CD8-positive, alpha-beta memory T cell (primary cell): ENCODE results near the gene IPPK. TPM values are rescaled to one million over a fixed set of nuclear protein-coding genes. Genes with fewer than 3 reads are reported as not detected.

Experiments used
- CTCF ChIA-PET: fragments of 350-600 bp; sonication (Branson Sonifier 250); formaldehyde crosslinking; loops from one replicate; lab custom pipeline; 2021; ENCODE audit warnings: antibody characterized with exemption; lab: Charles Lee
- POLR2A ChIA-PET: fragments of 350-600 bp; sonication (Branson Sonifier 250); formaldehyde crosslinking; loops from one replicate; lab custom pipeline; 2021; ENCODE audit warnings: antibody characterized with exemption; lab: Charles Lee
- DNase-seq, 5 donors: peaks; one replicate each; pipeline versions ENCODE4 v3.0.0 to v3.0.0-alpha.2; 2020 to 2022; ENCODE audit warnings: mixed read lengths in 1 of 5
- H3K27ac ChIP-seq: one replicate; pipeline ENCODE4 v1.7.0; 2013; ENCODE audit warnings: low read depth, mild to moderate bottlenecking, low read length, moderate library complexity
- H3K27me3 ChIP-seq: 2 replicates; pipeline ENCODE4 v1.7.0; 2013; ENCODE audit warnings: low read length, mild to moderate bottlenecking; ENCODE audit not compliant: insufficient read depth, poor library complexity, severe bottlenecking
- H3K36me3 ChIP-seq: 2 replicates; pipeline ENCODE4 v1.7.0; 2013; ENCODE audit warnings: mild to moderate bottlenecking, low read length, moderate library complexity; ENCODE audit not compliant: insufficient read depth
- H3K4me1 ChIP-seq: 2 replicates; pipeline ENCODE4 v1.7.0; 2013; ENCODE audit warnings: mild to moderate bottlenecking, low read length, moderate library complexity; ENCODE audit not compliant: insufficient read depth
- H3K4me3 ChIP-seq: 2 replicates; pipeline ENCODE4 v1.7.0; 2013; ENCODE audit warnings: mild to moderate bottlenecking, low read length
- H3K9me3 ChIP-seq: 2 replicates; pipeline ENCODE4 v1.7.0; 2013; ENCODE audit warnings: mild to moderate bottlenecking, low read length
- H3K27ac Mint-ChIP-seq, 8 donors: one replicate each; pipeline ENCODE4 v1.8.0; 2020 to 2021; ENCODE audit warnings: mixed read lengths in 8 of 8, mild to moderate bottlenecking in 6 of 8, inconsistent platforms in 3 of 8, moderate library complexity in 3 of 8
- H3K27me3 Mint-ChIP-seq, 2 donors: one replicate each; pipeline ENCODE4 v1.8.0; 2020 to 2021; ENCODE audit warnings: mixed read lengths in 2 of 2, mild to moderate bottlenecking in 1 of 2, moderate library complexity in 1 of 2
- H3K36me3 Mint-ChIP-seq, 3 donors: one replicate each; pipeline ENCODE4 v1.8.0; 2020 to 2021; ENCODE audit warnings: mixed read lengths in 3 of 3, inconsistent platforms in 1 of 3, mild to moderate bottlenecking in 1 of 3
- H3K4me1 Mint-ChIP-seq, 3 donors: one replicate each; pipeline ENCODE4 v1.8.0; 2020 to 2021; ENCODE audit warnings: mixed read lengths in 3 of 3, inconsistent platforms in 1 of 3, mild to moderate bottlenecking in 1 of 3
- H3K4me3 Mint-ChIP-seq, 7 donors: one replicate each; pipeline ENCODE4 v1.8.0; 2020 to 2021; ENCODE audit warnings: mixed read lengths in 7 of 7, mild to moderate bottlenecking in 6 of 7, moderate library complexity in 4 of 7, inconsistent platforms in 2 of 7
- H3K9me3 Mint-ChIP-seq, 5 donors: one replicate each; pipeline ENCODE4 v1.8.0; 2020 to 2022; ENCODE audit warnings: mixed read lengths in 5 of 5, mild to moderate bottlenecking in 3 of 5, moderate library complexity in 2 of 5, inconsistent platforms in 1 of 5
- polyA plus RNA-seq: library from polyadenylated mRNA; unstranded; fragments of 300-500 nt; fragmentation: Illumina TruSeq; gene quantifications from one replicate; pipeline ENCODE4 v1.2.3, GENCODE V29; 2021
- total RNA-seq, 2 experiments: library from RNA; stranded (reverse); gene quantifications; one replicate each; pipeline ENCODE4 v1.2.3, GENCODE V29; 2021

Gene IPPK
- total and polyA plus RNA-seq, 3 experiments from 2014 or later: 9.2 to 13.7 (median 13.5) TPM

DNA sequence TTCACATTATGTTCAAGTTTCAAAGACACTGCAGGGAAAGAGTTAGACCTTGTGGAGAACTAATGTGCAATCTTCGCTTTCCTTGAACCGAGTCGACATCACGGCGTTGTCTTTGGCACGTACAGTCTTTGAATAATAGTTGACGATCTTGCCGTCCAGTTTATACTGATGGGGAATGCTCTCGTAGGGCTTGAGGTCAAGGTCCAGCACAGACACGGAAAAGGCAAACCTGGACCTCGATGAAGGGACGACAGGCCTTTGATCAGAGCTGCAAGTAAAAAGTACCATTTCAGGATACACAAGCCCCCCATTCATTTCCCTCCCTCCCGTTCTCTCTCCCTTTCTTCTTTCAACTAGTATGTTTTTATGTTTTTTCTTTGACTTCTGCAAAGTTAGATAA, 54.1 kb downstream of the IPPK start:
- Histone ChIP-seq H3K27me3 (no peaks in the 10 kb centered on the region), H3K27ac (no peak overlapping the region), H3K4me3 (no peak overlapping the region), H3K36me3 (peaks cover 21% of the 10 kb centered on the region), H3K4me1 (no peaks in the 10 kb centered on the region), H3K9me3 (no peaks in the 10 kb centered on the region)
- CTCF ChIA-PET: no interaction called here
- Mint-ChIP-seq H3K4me1 (no peaks in the 10 kb centered on the region), H3K36me3 (peaks cover 21 to 95% (median 25%) of the 10 kb centered on the region in 3 donors), H3K4me3 (no peak overlapping the region), H3K27me3 (no peaks in the 10 kb centered on the region), H3K9me3 (no peaks in the 10 kb centered on the region), H3K27ac (no peak overlapping the region)
- POLR2A ChIA-PET: no interaction called here
- no peak for DNase-seq

- Mint-ChIP-seq H3K4me1 (no peaks in the 10 kb centered on the region), H3K36me3 (peaks cover 20 to 86% (median 21%) of the 10 kb centered on the region in 3 donors), H3K4me3 (no peak overlapping the region), H3K9me3 (no peaks in the 10 kb centered on the region), H3K27me3 (no peaks in the 10 kb centered on the region), H3K27ac (peak overlapping the region in 1 of 8 donors; percentile 29)
- DNase-seq: no peak
- Histone ChIP-seq H3K36me3 (peaks cover 21% of the 10 kb centered on the region), H3K27ac (no peak overlapping the region), H3K9me3 (no peaks in the 10 kb centered on the region), H3K27me3 (no peaks in the 10 kb centered on the region), H3K4me3 (no peak overlapping the region), H3K4me1 (no peaks in the 10 kb centered on the region)
- POLR2A ChIA-PET: no interaction called here
- CTCF ChIA-PET: no interaction called here
Observed at GRCh38 chr9:92614763-92615461, 55.0 kb downstream of the IPPK start.

DNA sequence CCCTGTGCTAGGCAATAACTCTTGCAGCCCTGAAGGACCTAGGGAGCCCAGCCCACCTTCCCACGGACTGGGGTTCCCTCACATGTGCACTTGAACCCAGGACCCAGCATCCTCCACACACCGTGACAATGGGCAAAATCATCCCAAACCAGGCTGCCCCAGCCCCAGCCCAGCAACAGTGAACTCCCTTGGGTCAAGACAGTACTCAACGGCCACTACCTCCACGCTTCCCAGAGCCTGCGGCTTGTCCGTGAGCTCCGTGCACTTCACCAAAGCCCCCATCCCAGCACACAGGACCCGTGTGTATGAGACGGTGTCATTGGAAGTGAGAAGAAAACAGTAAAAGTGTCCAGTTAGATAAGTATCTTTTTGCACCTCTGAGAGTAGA, 55.8 kb downstream of the IPPK start:
- Histone ChIP-seq H3K27me3 (no peaks in the 10 kb centered on the region), H3K4me3 (no peak overlapping the region), H3K9me3 (no peaks in the 10 kb centered on the region), H3K27ac (no peak overlapping the region), H3K36me3 (peaks cover 20% of the 10 kb centered on the region), H3K4me1 (no peaks in the 10 kb centered on the region)
- ChIA-PET POLR2A (no interaction called here), CTCF (no interaction called here)
- Mint-ChIP-seq H3K27ac (no peak overlapping the region), H3K9me3 (no peaks in the 10 kb centered on the region), H3K4me1 (no peaks in the 10 kb centered on the region), H3K27me3 (no peaks in the 10 kb centered on the region), H3K4me3 (no peak overlapping the region), H3K36me3 (peaks cover 20 to 78% (median 21%) of the 10 kb centered on the region in 3 donors)
- DNase-seq: no peak

DNA sequence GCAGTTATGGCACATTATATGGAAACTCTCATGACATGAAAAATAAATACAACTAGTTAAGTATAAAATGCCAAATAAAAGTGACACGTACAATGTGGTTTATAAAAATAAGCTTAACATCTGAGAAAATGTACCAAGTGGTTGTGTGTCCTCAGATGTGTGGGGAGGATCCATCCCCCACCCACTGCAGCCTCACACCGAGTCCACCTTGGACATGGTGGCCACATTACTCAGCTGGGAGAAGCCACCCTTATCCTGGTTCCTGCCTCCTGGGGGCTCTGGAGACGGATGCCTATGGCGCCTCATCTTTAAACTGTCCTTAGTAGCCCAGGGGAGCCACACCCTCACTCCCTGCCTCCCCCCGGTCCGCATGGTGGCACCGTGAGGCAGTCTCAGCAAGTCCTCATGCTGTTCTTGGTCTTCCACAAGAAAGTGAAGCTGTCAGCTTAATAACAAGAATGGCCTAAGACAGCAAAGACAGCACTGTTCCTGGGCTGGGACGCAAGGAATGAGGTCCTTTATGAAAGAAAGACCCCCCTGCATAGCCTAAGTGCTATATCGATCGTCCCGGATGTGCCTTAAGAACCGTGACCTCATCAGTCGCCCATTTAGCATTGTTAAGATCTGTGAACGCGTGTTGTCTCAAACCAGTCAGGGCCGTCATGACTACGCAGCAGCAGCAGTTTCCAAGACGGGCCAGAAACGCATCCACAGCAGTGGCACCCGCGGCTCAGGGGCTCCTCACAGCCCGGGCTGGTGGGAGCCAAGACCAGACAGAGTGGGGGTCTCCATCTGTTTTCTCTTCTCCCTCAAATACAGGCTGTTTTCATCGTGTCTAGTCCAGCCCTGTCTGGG, 56.4 kb downstream of the IPPK start:
- H3K4me1 ChIP-seq: no peaks in the 10 kb centered on the region
- H3K27me3 ChIP-seq: no peaks in the 10 kb centered on the region
- Mint-ChIP-seq H3K36me3 (peaks cover 18 to 72% (median 21%) of the 10 kb centered on the region in 3 donors), H3K4me3 (no peak overlapping the region), H3K9me3 (no peaks in the 10 kb centered on the region), H3K4me1 (no peaks in the 10 kb centered on the region), H3K27me3 (no peaks in the 10 kb centered on the region), H3K27ac (no peak overlapping the region)
- H3K4me3 ChIP-seq: no peak overlapping the region
- DNase-seq: no peak
- no peak overlapping the region for H3K27ac ChIP-seq
- ChIA-PET CTCF (no interaction called here), POLR2A (no interaction called here)
- H3K9me3 ChIP-seq: no peaks in the 10 kb centered on the region
- peaks cover 14% of the 10 kb centered on the region for H3K36me3 ChIP-seq

DNA sequence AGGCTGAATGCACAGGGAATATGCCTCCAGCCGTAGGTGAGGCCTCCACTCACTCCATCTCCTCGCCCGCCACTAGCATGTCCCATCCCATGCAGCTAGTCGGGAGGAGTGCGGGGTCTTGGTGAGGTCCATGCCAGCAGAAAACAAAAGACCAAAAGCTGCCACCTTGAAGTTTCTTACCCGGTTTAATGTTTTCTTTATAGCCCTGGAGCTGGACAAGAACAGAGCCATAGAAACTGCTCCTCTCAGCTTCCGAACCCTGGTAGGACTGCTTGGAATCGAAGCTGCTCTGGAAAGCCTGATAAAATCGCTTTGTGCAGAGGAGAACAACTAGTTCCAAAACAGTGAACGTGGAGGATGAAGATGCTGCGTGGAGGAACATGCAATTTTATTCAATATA, 57.1 kb downstream of the IPPK start:
- CTCF ChIA-PET: no interaction called here

DNA sequence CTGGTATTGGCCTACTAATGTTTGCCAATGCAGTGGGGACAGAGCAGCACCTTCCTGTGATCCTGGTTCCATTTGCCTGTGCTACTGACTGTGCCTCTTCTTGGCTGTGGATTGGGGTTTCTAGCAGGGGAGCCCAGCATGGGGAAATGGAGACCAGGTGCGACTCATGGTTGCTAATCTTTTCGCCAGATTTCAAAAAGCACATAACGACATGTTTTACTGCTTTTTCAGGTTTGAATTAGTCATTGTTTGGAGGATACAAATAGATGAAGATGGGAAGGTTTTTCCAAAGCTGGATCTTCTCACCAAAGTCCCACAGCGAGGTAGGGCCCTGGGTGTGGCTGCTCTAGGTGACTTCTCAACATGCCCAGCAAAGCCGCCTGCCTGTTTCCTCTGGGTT, 57.6 kb downstream of the IPPK start:
- CTCF ChIA-PET: no interaction called here
- peak overlapping the region in 1 of 8 donors; percentile 1 for H3K27ac Mint-ChIP-seq
- H3K36me3 Mint-ChIP-seq: peaks cover 18 to 60% (median 21%) of the 10 kb centered on the region in 3 donors

More for the DNA sequence above, 57.1 kb downstream of the IPPK start:
- Histone ChIP-seq H3K9me3 (no peaks in the 10 kb centered on the region), H3K27ac (no peak overlapping the region), H3K27me3 (no peaks in the 10 kb centered on the region), H3K4me1 (no peaks in the 10 kb centered on the region), H3K36me3 (peaks cover 13% of the 10 kb centered on the region), H3K4me3 (no peak overlapping the region)
- H3K36me3 Mint-ChIP-seq: peaks cover 18 to 65% (median 21%) of the 10 kb centered on the region in 3 donors
- DNase-seq: no peak
- no peaks in the 10 kb centered on the region for H3K4me1 Mint-ChIP-seq
- POLR2A ChIA-PET: no interaction called here
- H3K4me3 Mint-ChIP-seq: no peak overlapping the region
- H3K9me3 Mint-ChIP-seq: no peaks in the 10 kb centered on the region
- H3K27ac Mint-ChIP-seq: no peak overlapping the region
- no peaks in the 10 kb centered on the region for H3K27me3 Mint-ChIP-seq

GRCh38 chr9:92611621-92612285, 58.2 kb downstream of the IPPK start:
- Histone ChIP-seq H3K4me1 (no peaks in the 10 kb centered on the region), H3K9me3 (no peaks in the 10 kb centered on the region), H3K4me3 (no peak overlapping the region), H3K36me3 (peaks cover 13% of the 10 kb centered on the region), H3K27ac (no peak overlapping the region), H3K27me3 (no peaks in the 10 kb centered on the region)
- DNase-seq: no peak
- Mint-ChIP-seq H3K4me3 (no peak overlapping the region), H3K4me1 (no peaks in the 10 kb centered on the region), H3K27ac (peak overlapping the region in 3 of 8 donors; percentile 14 to 61 (median 26)), H3K36me3 (peaks cover 18 to 54% (median 19%) of the 10 kb centered on the region in 3 donors), H3K9me3 (no peaks in the 10 kb centered on the region), H3K27me3 (no peaks in the 10 kb centered on the region)
- ChIA-PET POLR2A (no interaction called here), CTCF (no interaction called here)

More for the DNA sequence above, 57.6 kb downstream of the IPPK start:
- POLR2A ChIA-PET: no interaction called here
- Histone ChIP-seq H3K27me3 (no peaks in the 10 kb centered on the region), H3K4me3 (no peak overlapping the region), H3K36me3 (peaks cover 13% of the 10 kb centered on the region), H3K4me1 (no peaks in the 10 kb centered on the region), H3K9me3 (no peaks in the 10 kb centered on the region), H3K27ac (no peak overlapping the region)
- H3K9me3 Mint-ChIP-seq: no peaks in the 10 kb centered on the region
- H3K4me1 Mint-ChIP-seq: no peaks in the 10 kb centered on the region
- DNase-seq: no peak
- H3K27me3 Mint-ChIP-seq: no peaks in the 10 kb centered on the region
- no peak overlapping the region for H3K4me3 Mint-ChIP-seq
